A673 (cell line): ENCODE data around the gene TPTE2. TPM values are rescaled to one million over a fixed set of nuclear protein-coding genes. Genes with fewer than 3 reads are reported as not detected.
A peak's percentile ranks its signal among the peaks of the same experiment; 100 is the strongest.

ENCODE experiments used
- BruUV-seq: library from RNA; stranded (reverse); fragments of 400-500 nt; replicated peaks from 2 replicates; lab custom pipeline; 2021; lab: Mats Ljungman, UMichigan
- CTCF ChIA-PET: fragments of 300-600 bp; sonication (Branson Sonifier 250); formaldehyde crosslinking; loops from one replicate; lab custom pipeline; 2022; ENCODE audit warnings: antibody characterized with exemption; lab: Charles Lee
- POLR2A ChIA-PET: fragments of 300-600 bp; sonication (Branson Sonifier 250); formaldehyde crosslinking; loops from one replicate; lab custom pipeline; 2022; ENCODE audit warnings: antibody characterized with exemption; ENCODE audit not compliant: low non-redundant PET; lab: Charles Lee
- DNase-seq: peaks from one replicate; pipeline ENCODE4 v3.0.0-alpha.2; 2015; ENCODE audit warnings: low spot score
- H3K27ac ChIP-seq: fragments of 200-600 bp; sonication (generic); 2 replicates; pipeline ENCODE4 v1.5.1; 2016; ENCODE audit warnings: mixed run types, low read depth, mild to moderate bottlenecking, mixed read lengths, antibody characterized with exemption, low read length; ENCODE audit not compliant: poor library complexity, severe bottlenecking
- H3K27me3 ChIP-seq: fragments of 200-600 bp; sonication (generic); replicated peaks from 2 replicates; pipeline ENCODE4 v1.6.1; 2017; ENCODE audit warnings: mixed run types, low read depth, mild to moderate bottlenecking, mixed read lengths, antibody characterized with exemption, low read length; ENCODE audit not compliant: insufficient read depth, poor library complexity
- H3K36me3 ChIP-seq: fragments of 200-600 bp; sonication (generic); 2 replicates; pipeline ENCODE4 v1.6.1; 2016; ENCODE audit warnings: mixed run types, mild to moderate bottlenecking, mixed read lengths, antibody characterized with exemption, low read length; ENCODE audit not compliant: insufficient read depth, poor library complexity, severe bottlenecking
- H3K4me1 ChIP-seq: fragments of 200-600 bp; sonication (generic); 2 replicates; pipeline ENCODE4 v1.6.1; 2017; ENCODE audit warnings: mixed run types, mild to moderate bottlenecking, mixed read lengths, antibody characterized with exemption, low read length; ENCODE audit not compliant: insufficient read depth, poor library complexity, severe bottlenecking
- H3K4me3 ChIP-seq: fragments of 200-600 bp; sonication (generic); 2 replicates; pipeline ENCODE4 v1.5.1; 2016; ENCODE audit warnings: low read depth, mixed run types, mild to moderate bottlenecking, mixed read lengths, low read length; ENCODE audit not compliant: poor library complexity, severe bottlenecking
- H3K9me3 ChIP-seq: fragments of 200-600 bp; sonication (generic); 2 replicates; pipeline ENCODE4 v1.6.1; 2016; ENCODE audit warnings: mixed run types, low read depth, mild to moderate bottlenecking, mixed read lengths, antibody characterized with exemption, low read length; ENCODE audit not compliant: poor library complexity, severe bottlenecking
- CTCF ChIP-seq: fragments of 300-800, 200-600 bp; sonication (generic); conservative IDR thresholded peaks from 2 replicates; pipeline ENCODE4 v1.5.1; 2017; ENCODE audit warnings: low read depth, mild to moderate bottlenecking, antibody characterized with exemption, low read length, moderate library complexity, mixed read lengths
- EZH2 ChIP-seq: fragments of 200-600 bp; sonication (generic); IDR thresholded peaks from 2 replicates; pipeline ENCODE4 v1.6.1; 2017; ENCODE audit warnings: borderline replicate concordance, low read depth, mild to moderate bottlenecking, mixed read lengths, antibody characterized with exemption, low read length; ENCODE audit not compliant: poor library complexity, severe bottlenecking
- intact Hi-C: fragments of 100-400 bp; cut with micrococcal nuclease; formaldehyde crosslinking; loops from one replicate; pipeline ENCODE4 v1.10.0; 2022; ENCODE audit not compliant: unreplicated experiment
- total RNA-seq: library from RNA; stranded (reverse); gene quantifications from 2 replicates; pipeline ENCODE4 v1.2.3, GENCODE V29; 2021

TPTE2 gene
- total RNA-seq, 1 experiment from 2014 or later, result 27.5 TPM

GRCh38 chr13:19597523-19597922 is 36.2 kb upstream of the TPTE2 start:
- CTCF ChIA-PET, result no interaction called here
- no peak overlapping the region for H3K4me3 ChIP-seq
- POLR2A ChIA-PET, result no interaction called here
- no peaks in the 10 kb centered on the region for H3K27me3 ChIP-seq
- H3K27ac ChIP-seq, result no peak overlapping the region
- no TSS peak for BruUV-seq
- H3K36me3 ChIP-seq, result no peaks in the 10 kb centered on the region
- DNase-seq, result peak; percentile 25
- TF ChIP-seq EZH2 (no peak), CTCF (no peak)
- no peaks in the 10 kb centered on the region for H3K9me3 ChIP-seq
- intact Hi-C loops, result no loop called here
- peaks cover under 1% of the 10 kb centered on the region for H3K4me1 ChIP-seq

GRCh38 chr13:19596960-19597361 is 35.6 kb upstream of the TPTE2 start:
- no peak for DNase-seq
- Histone ChIP-seq H3K4me3 (no peak overlapping the region), H3K27ac (no peak overlapping the region), H3K4me1 (no peaks in the 10 kb centered on the region), H3K9me3 (no peaks in the 10 kb centered on the region), H3K36me3 (no peaks in the 10 kb centered on the region), H3K27me3 (no peaks in the 10 kb centered on the region)
- POLR2A ChIA-PET, result no interaction called here
- no TSS peak for BruUV-seq
- CTCF ChIA-PET, result no interaction called here
- intact Hi-C loops, result no loop called here
- no peak for TF ChIP-seq EZH2
- no peak for TF ChIP-seq CTCF

- Histone ChIP-seq H3K36me3 (no peaks in the 10 kb centered on the region), H3K27me3 (no peaks in the 10 kb centered on the region), H3K27ac (no peak overlapping the region), H3K4me1 (no peaks in the 10 kb centered on the region), H3K9me3 (no peaks in the 10 kb centered on the region), H3K4me3 (no peak overlapping the region)
- CTCF ChIA-PET, result interaction anchor here (1.1 kb wide), 1 partner anchor 8 kb away, joined by 3 read pairs; no protein-coding TSS in a partner anchor
- POLR2A ChIA-PET, result no interaction called here
- no peak for TF ChIP-seq EZH2
- TF ChIP-seq CTCF, result no peak
- BruUV-seq, result no TSS peak
- intact Hi-C loops, result no loop called here
- DNase-seq, result no peak
These were observed 34.8 kb upstream of the TPTE2 start for GRCh38 chr13:19596086-19596485.
